ENCODE results near the gene BOLA2. TPM values are rescaled to one million over a fixed set of nuclear protein-coding genes. Genes with fewer than 3 reads are reported as not detected.
"Not testable (repeated sequence)": the region's sequence is repeated elsewhere in the genome, so short reads cannot be mapped to it uniquely, and the experiment has no call there.

Gene BOLA2
- 9.6 TPM for total RNA-seq

GRCh38 chr16:29454269-29454668 is at the start of gene BOLA2, which contains the start of gene SLX1B:
TSS of gene BOLA2 (minus strand) at chr16:29454351. CDS start at chr16:29454253, 98 bp downstream.
TSS of gene SLX1B (plus strand) at chr16:29454533.
- H3K4me3 ChIP-seq; DNase-seq (ENCODE audit: extremely low spot score in 2 of 2); H3K27ac ChIP-seq; intact Hi-C loops (cut with DNase I); H3K9me3 ChIP-seq; H3K27me3 ChIP-seq; H3K36me3 ChIP-seq; H3K4me1 ChIP-seq: not testable (repeated sequence)

- H3K9me3 ChIP-seq; H3K4me1 ChIP-seq; DNase-seq (ENCODE audit: extremely low spot score in 2 of 2); H3K27ac ChIP-seq; H3K4me3 ChIP-seq; intact Hi-C loops (cut with DNase I); H3K27me3 ChIP-seq; H3K36me3 ChIP-seq: not testable (repeated sequence)
Observed at GRCh38 chr16:29482276-29482675, 28.1 kb upstream of the BOLA2 start.

DNA sequence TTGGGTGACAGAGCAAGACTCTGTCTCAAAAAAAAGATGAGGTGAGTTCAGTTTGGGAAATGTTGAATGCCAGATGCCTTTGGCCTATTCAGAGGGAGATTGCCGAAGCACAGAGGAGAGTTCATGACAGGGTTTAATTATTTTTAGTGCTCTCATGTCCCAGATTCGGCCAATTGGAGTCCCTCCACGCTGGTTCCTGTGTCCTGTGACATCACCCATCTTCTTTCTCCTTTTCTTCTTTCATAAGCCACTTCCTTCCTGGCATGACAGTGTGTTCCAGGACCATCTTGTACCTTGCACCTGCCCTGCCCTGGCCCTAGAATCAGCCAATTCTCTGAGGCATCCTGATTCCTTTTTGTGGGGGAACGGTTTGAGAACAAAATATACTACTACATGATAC is 17.9 kb upstream of the BOLA2 start:
- H3K27me3 ChIP-seq; H3K9me3 ChIP-seq; H3K36me3 ChIP-seq; intact Hi-C loops (cut with DNase I); DNase-seq (ENCODE audit: extremely low spot score in 2 of 2); H3K4me3 ChIP-seq; H3K27ac ChIP-seq; H3K4me1 ChIP-seq: not testable (repeated sequence)

DNA sequence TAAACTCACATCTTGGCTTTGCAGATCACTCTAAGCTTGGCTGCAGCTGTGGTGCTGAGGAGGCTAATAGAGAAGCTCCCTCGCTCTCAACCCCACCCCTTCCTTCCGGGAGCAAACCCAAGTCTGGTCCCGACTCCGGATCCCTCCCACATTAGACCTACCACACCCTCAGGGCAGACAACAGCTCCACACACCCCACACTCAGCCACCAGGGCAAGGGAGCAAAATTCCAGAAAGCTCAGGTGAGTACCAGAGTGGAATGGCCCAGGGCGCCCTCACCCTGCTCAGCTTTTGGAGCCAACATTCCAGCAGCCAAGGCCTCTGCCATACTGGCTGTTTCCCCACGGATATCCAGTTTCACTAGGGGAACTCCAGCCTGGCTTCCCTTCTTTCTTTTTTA is 15.5 kb upstream of the BOLA2 start:
- Histone ChIP-seq H3K27ac (peak overlapping the region; percentile 66), H3K4me3 (peak overlapping the region in 1 of 2 donors; percentile 25)
- H3K27me3 ChIP-seq; DNase-seq (ENCODE audit: extremely low spot score in 2 of 2); H3K36me3 ChIP-seq; H3K4me1 ChIP-seq; intact Hi-C loops (cut with DNase I); H3K9me3 ChIP-seq: not testable (repeated sequence)

- H3K4me1 ChIP-seq; DNase-seq (ENCODE audit: extremely low spot score in 2 of 2); H3K27ac ChIP-seq; H3K9me3 ChIP-seq; H3K4me3 ChIP-seq; H3K36me3 ChIP-seq; intact Hi-C loops (cut with DNase I); H3K27me3 ChIP-seq: not testable (repeated sequence)
Observed at GRCh38 chr16:29467654-29468366, 13.7 kb upstream of the BOLA2 start.

GRCh38 chr16:29466904-29467303 is 12.8 kb upstream of the BOLA2 start:
- intact Hi-C loops (cut with DNase I); H3K4me3 ChIP-seq; H3K4me1 ChIP-seq; DNase-seq (ENCODE audit: extremely low spot score in 2 of 2); H3K9me3 ChIP-seq; H3K36me3 ChIP-seq; H3K27ac ChIP-seq; H3K27me3 ChIP-seq: not testable (repeated sequence)

DNA sequence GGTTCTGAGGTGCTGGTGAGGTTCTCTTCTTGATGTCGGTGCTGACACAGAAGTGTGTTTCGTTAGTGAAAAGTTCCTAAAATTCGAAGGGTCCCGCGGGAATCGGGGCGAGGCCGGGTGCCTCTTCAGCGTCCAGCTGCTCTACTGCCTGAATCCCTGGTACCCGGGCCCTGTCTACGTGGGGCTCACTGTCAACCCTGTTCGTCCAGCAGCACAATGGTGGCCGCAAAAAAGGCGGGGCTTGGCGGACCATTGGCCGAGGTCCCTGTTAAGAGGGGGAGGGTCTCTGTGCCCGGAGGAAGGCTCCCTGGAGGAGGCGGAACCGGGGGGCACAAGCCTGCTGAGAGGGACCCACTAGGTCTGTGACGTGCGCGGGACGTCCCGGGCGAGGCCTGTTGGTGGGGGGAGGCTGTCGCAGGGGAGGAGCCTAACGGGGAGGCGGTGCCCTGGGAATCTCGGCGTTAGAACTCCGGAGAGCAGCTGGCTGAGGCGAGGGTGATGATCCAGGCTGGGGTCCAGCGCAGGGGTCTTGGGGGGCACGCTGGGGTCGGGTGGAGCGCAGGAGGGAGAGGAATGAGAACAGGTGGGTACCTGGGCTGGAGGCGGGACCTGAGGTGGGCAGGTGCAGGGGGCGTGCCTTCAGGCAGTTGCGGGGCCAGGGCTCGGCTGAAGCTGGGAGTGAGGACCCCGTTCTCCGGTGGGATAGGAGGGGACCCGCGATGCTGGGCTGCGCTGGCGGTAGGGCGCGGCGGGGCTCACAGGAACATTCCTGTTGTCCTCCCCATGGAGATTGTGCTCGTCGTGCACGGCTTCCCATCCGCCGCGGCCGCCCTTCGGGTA is 12.1 kb upstream of the BOLA2 start:
- H3K27me3 ChIP-seq; H3K4me1 ChIP-seq; H3K9me3 ChIP-seq; H3K36me3 ChIP-seq; intact Hi-C loops (cut with DNase I); H3K27ac ChIP-seq; H3K4me3 ChIP-seq; DNase-seq (ENCODE audit: extremely low spot score in 2 of 2): not testable (repeated sequence)

- H3K9me3 ChIP-seq; H3K27ac ChIP-seq; H3K27me3 ChIP-seq; H3K4me3 ChIP-seq; H3K36me3 ChIP-seq; DNase-seq (ENCODE audit: extremely low spot score in 2 of 2); intact Hi-C loops (cut with DNase I); H3K4me1 ChIP-seq: not testable (repeated sequence)
Observed at GRCh38 chr16:29460647-29461030, 6.5 kb upstream of the BOLA2 start.

DNA sequence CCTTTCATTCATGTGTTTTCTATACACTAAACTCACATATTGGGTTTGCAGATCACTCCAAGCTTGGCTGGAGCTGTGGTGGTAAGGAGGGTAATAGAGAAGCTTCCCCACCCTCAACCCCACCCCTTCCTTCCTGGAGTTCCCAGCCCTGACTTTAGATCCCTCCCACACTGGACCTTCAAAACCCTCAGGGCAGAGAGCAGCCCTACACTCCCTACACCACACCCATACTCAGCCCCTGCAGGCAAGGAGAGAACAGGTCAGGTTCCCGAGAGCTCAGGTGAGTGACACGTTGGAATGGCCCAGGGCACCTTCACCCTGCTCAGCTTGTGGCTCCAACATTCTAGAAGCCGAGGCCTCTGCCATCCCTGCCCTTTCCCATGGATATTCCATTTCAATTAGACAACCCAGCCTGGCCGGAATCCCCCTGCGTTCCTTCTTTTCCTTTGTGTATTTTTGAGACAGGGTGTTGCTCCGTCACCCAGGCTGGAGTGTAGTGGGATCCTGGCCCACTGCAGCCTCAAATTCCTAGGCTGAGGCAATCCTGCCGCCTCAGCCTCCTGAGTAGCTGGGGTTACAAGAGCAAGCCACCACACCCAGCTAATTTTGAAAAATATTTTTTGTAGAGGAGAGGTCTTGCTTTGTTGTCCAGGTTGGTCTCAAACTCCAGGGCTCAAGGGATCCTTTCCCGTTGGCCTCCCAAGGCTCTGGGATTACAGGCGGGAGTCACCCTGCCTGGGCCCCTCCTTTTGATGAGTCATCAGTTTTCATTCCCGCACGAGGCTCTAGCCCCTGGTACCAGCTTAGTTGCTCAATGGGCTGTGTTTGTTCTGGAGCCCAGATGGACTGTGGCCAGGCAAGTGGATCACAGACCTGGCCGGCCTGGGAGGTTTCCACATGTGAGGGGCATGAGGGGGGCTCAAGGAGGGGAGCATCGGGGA is 5.8 kb upstream of the BOLA2 start, which contains the start of gene SULT1A4:
Gene SULT1A4, plus strand, starts transcription at position 208 of the 941 bp plus-strand sequence. CDS start 1,473 bp downstream, outside the sequence.
- H3K27ac ChIP-seq; H3K4me3 ChIP-seq; H3K4me1 ChIP-seq; DNase-seq (ENCODE audit: extremely low spot score in 2 of 2); intact Hi-C loops (cut with DNase I); H3K9me3 ChIP-seq; H3K36me3 ChIP-seq; H3K27me3 ChIP-seq: not testable (repeated sequence)

GRCh38 chr16:29457660-29458059 is 3.5 kb upstream of the BOLA2 start:
- DNase-seq (ENCODE audit: extremely low spot score in 2 of 2); H3K27ac ChIP-seq; intact Hi-C loops (cut with DNase I): not testable (repeated sequence)

GRCh38 chr16:29454828-29455227 is 677 bp upstream of the BOLA2 start:
- intact Hi-C loops (cut with DNase I); H3K4me3 ChIP-seq; H3K9me3 ChIP-seq; H3K36me3 ChIP-seq; H3K4me1 ChIP-seq; H3K27me3 ChIP-seq; H3K27ac ChIP-seq; DNase-seq (ENCODE audit: extremely low spot score in 2 of 2): not testable (repeated sequence)

More at GRCh38 chr16:29457660-29458059, 3.5 kb upstream of the BOLA2 start:
- H3K9me3 ChIP-seq, H3K27me3 ChIP-seq, H3K4me3 ChIP-seq, H3K4me1 ChIP-seq, H3K36me3 ChIP-seq: not testable (repeated sequence)

GRCh38 chr16:29453754-29454153 is 397 bp downstream of the BOLA2 start:
- DNase-seq (ENCODE audit: extremely low spot score in 2 of 2); H3K36me3 ChIP-seq; H3K9me3 ChIP-seq; intact Hi-C loops (cut with DNase I); H3K27me3 ChIP-seq; H3K27ac ChIP-seq; H3K4me3 ChIP-seq; H3K4me1 ChIP-seq: not testable (repeated sequence)

DNA sequence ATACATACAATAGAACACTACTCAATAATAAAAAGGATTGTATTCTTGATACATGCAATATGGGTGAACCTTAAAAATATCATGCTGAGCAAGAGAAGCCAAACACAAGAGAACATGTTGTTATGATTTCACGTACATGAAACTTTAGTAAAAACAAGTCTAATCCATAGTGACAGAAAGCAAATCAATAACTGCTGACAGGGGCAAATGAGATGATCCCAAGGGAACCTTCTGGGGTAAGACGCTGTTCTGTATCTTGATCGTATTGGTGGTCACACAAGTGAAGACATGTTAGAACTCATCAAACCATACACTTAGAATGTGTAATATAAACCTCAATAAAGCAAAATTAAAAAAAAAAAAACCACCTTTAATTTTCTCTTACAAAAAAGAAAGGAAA is 28.8 kb downstream of the BOLA2 start:
- H3K9me3 ChIP-seq; H3K36me3 ChIP-seq; H3K4me3 ChIP-seq; intact Hi-C loops (cut with DNase I); H3K4me1 ChIP-seq; H3K27ac ChIP-seq; DNase-seq (ENCODE audit: extremely low spot score in 2 of 2); H3K27me3 ChIP-seq: not testable (repeated sequence)

Measured in vagina (tissue), 2 donors.